Prostate gland (tissue), 2 donors: ENCODE results near the gene THSD7A.

Experiments
- POLR2A ChIP-seq: fragments of 450-650 bp; IDR thresholded peaks from one replicate; pipeline ENCODE4 v1.6.1; 2016; ENCODE audit warnings: antibody characterized with exemption, mild to moderate bottlenecking
- POLR2AphosphoS5 ChIP-seq: sonication (generic); formaldehyde crosslinking; IDR thresholded peaks from one replicate; pipeline ENCODE4 v1.6.1; 2017; ENCODE audit warnings: antibody characterized with exemption
- TF ChIP-seq, protein P1 (sequence below), 4 experiments: fragments of 200-600 bp in 2 of 4; fragments of 450-650 bp in 2 of 4; sonication (generic) in 2 of 4; IDR thresholded peaks; 1 replicate in 3 of 4; 2 replicates in 1 of 4; pipeline ENCODE4 v1.5.1; 2016 to 2019; ENCODE audit warnings: antibody characterized with exemption in 4 of 4, mild to moderate bottlenecking in 2 of 4, moderate library complexity in 2 of 4

DNA sequence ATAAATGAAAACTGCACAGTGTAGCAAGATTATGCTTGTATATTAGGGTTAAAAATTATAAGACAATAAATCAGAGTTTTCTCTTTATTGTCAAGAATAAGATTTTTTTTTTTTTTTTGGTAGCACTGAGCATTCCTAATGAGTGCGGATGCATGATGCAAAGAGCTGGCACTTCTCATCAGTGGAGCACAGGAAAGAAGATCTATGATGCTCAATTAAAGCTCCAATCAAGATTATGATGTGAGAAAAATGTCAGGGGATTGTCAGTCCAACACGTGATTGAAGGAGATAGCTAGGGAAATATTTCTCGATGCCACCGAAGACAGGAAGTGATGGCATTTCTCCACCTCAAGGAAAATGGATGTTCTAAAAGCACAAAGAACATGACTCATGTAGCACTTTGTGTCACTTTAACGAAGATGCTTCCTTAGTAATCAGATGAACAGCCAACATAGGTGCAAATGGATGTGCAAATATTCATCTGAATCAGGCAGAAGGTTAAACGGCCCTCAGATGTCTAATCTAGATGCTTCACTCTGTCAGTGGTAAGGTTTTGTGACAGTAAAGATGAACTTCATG, 240.9 kb downstream of the THSD7A start:
- TF ChIP-seq POLR2A = no peak
- TF ChIP-seq, protein P1, sequence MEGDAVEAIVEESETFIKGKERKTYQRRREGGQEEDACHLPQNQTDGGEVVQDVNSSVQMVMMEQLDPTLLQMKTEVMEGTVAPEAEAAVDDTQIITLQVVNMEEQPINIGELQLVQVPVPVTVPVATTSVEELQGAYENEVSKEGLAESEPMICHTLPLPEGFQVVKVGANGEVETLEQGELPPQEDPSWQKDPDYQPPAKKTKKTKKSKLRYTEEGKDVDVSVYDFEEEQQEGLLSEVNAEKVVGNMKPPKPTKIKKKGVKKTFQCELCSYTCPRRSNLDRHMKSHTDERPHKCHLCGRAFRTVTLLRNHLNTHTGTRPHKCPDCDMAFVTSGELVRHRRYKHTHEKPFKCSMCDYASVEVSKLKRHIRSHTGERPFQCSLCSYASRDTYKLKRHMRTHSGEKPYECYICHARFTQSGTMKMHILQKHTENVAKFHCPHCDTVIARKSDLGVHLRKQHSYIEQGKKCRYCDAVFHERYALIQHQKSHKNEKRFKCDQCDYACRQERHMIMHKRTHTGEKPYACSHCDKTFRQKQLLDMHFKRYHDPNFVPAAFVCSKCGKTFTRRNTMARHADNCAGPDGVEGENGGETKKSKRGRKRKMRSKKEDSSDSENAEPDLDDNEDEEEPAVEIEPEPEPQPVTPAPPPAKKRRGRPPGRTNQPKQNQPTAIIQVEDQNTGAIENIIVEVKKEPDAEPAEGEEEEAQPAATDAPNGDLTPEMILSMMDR (IDR thresholded peaks at IDR 0.05) = no peak
- no peak for TF ChIP-seq POLR2AphosphoS5
